SU-DHL-6 (cell line): ENCODE measurements around the gene XRCC6.
"Not testable (repeated sequence)": the region's sequence is repeated elsewhere in the genome, so short reads cannot be mapped to it uniquely, and the experiment has no call there.

Experiments used
- H2AFZ ChIP-seq: fragments of 200-600 bp; sonication (generic); 2 replicates; pipeline ENCODE4 v1.6.1; 2014; ENCODE audit warnings: low read depth, mild to moderate bottlenecking, moderate library complexity, mixed read lengths, antibody characterized with exemption, low read length; ENCODE audit not compliant: severe bottlenecking
- H3F3A ChIP-seq: fragments of 200-600 bp; shearing (Covaris generic); 2 replicates; pipeline ENCODE4 v1.6.0; 2016; ENCODE audit warnings: antibody characterized with exemption, mild to moderate bottlenecking; ENCODE audit not compliant: insufficient read depth
- H3K27ac ChIP-seq: fragments of 200-600 bp; sonication (generic); 2 replicates; pipeline ENCODE4 v1.5.1; 2016; ENCODE audit warnings: low read depth, mild to moderate bottlenecking, low read length, moderate library complexity, mixed read lengths
- H3K27me3 ChIP-seq: fragments of 200-600 bp; sonication (generic), shearing (Covaris generic); 2 replicates; pipeline ENCODE4 v1.6.0; 2014; ENCODE audit warnings: mild to moderate bottlenecking, low read length
- H3K36me3 ChIP-seq: fragments of 200-600 bp; sonication (generic); 2 replicates; pipeline ENCODE4 v1.6.1; 2014; ENCODE audit warnings: mild to moderate bottlenecking, low read length, mixed read lengths
- H3K4me2 ChIP-seq: fragments of 300-600, 200-600 bp; shearing (Covaris generic), sonication (generic); 2 replicates; pipeline ENCODE4 v1.6.0; 2014; ENCODE audit warnings: low read length, low read depth, mild to moderate bottlenecking; ENCODE audit not compliant: poor library complexity, severe bottlenecking
- H3K4me3 ChIP-seq: fragments of 200-600 bp; sonication (generic); 2 replicates; pipeline ENCODE4 v1.5.1; 2014; ENCODE audit warnings: antibody characterized with exemption, low read length, mild to moderate bottlenecking, mixed read lengths; ENCODE audit not compliant: insufficient read depth, poor library complexity, severe bottlenecking
- H3K79me2 ChIP-seq: fragments of 200-600 bp; sonication (generic); 2 replicates; pipeline ENCODE4 v1.6.1; 2014; ENCODE audit warnings: mild to moderate bottlenecking, low read length, moderate library complexity; ENCODE audit not compliant: insufficient read depth
- H3K9ac ChIP-seq: fragments of 200-600 bp; sonication (generic); 2 replicates; pipeline ENCODE4 v1.7.0; 2014; ENCODE audit warnings: mild to moderate bottlenecking, low read length
- H3K9me2 ChIP-seq: fragments of 200-600 bp; sonication (generic); replicated peaks from 2 replicates; pipeline ENCODE4 v1.6.1; 2014; ENCODE audit warnings: low read length; ENCODE audit not compliant: insufficient read depth
- H3K9me3 ChIP-seq: fragments of 200-600 bp; sonication (generic); 2 replicates; pipeline ENCODE4 v1.6.1; 2014; ENCODE audit warnings: low read length, mixed read lengths; ENCODE audit not compliant: insufficient read depth
- H4K20me1 ChIP-seq: fragments of 200-600 bp; sonication (generic); 2 replicates; pipeline ENCODE4 v1.6.1; 2014; ENCODE audit warnings: low read depth, mild to moderate bottlenecking, antibody characterized with exemption, low read length, moderate library complexity, mixed read lengths
- CTCF ChIP-seq: fragments of 200-600 bp; sonication (generic); IDR thresholded peaks from one replicate; pipeline ENCODE4 v1.5.1; 2017; ENCODE audit warnings: antibody characterized with exemption, mild to moderate bottlenecking, low read length, moderate library complexity; ENCODE audit not compliant: insufficient read depth, poor library complexity, severe bottlenecking
- EZH2phosphoT487 ChIP-seq: fragments of 200-600 bp; sonication (generic), shearing (Covaris generic); conservative IDR thresholded peaks from 2 replicates; pipeline ENCODE4 v1.6.1; 2018; ENCODE audit warnings: mild to moderate bottlenecking, antibody characterized with exemption, low read length, moderate library complexity, mixed read lengths

Gene XRCC6

GRCh38 chr22:41664490-41664889, 43.4 kb downstream of the XRCC6 start:
- no peak overlapping the region for H3K4me3 ChIP-seq
- no peak overlapping the region for H3K27ac ChIP-seq
- H3K79me2 ChIP-seq: no peaks in the 10 kb centered on the region
- H3F3A ChIP-seq: peaks cover 44% of the 10 kb centered on the region
- no peak overlapping the region for H3K4me2 ChIP-seq
- no peak overlapping the region for H2AFZ ChIP-seq
- TF ChIP-seq EZH2phosphoT487 (no peak), CTCF (no peak)
- no peaks in the 10 kb centered on the region for H3K9me2 ChIP-seq
- H3K9ac ChIP-seq: no peak overlapping the region
- H3K27me3 ChIP-seq: no peaks in the 10 kb centered on the region
- peaks cover 27% of the 10 kb centered on the region for H3K36me3 ChIP-seq
- H3K9me3 ChIP-seq: no peaks in the 10 kb centered on the region
- no peaks in the 10 kb centered on the region for H4K20me1 ChIP-seq

GRCh38 chr22:41664951-41665350, 43.9 kb downstream of the XRCC6 start:
- Histone ChIP-seq H3K9ac (no peak overlapping the region), H3K4me3 (no peak overlapping the region), H3K4me2 (no peak overlapping the region), H3F3A (peaks cover 44% of the 10 kb centered on the region), H3K9me2 (no peaks in the 10 kb centered on the region), H3K9me3 (no peaks in the 10 kb centered on the region), H2AFZ (no peak overlapping the region), H3K79me2 (no peaks in the 10 kb centered on the region), H4K20me1 (no peaks in the 10 kb centered on the region), H3K27me3 (no peaks in the 10 kb centered on the region), H3K27ac (no peak overlapping the region), H3K36me3 (peaks cover 26% of the 10 kb centered on the region)
- TF ChIP-seq CTCF (no peak), EZH2phosphoT487 (no peak)

- Histone ChIP-seq H3K27ac (no peak overlapping the region), H3F3A (peaks cover 34% of the 10 kb centered on the region), H3K4me2 (no peak overlapping the region), H3K4me3 (no peak overlapping the region), H2AFZ (no peak overlapping the region), H3K79me2 (peaks cover 7% of the 10 kb centered on the region; the same call in 1 of the 2 replicates), H3K9me3 (no peaks in the 10 kb centered on the region), H4K20me1 (no peaks in the 10 kb centered on the region), H3K9ac (no peak overlapping the region), H3K9me2 (no peaks in the 10 kb centered on the region), H3K27me3 (no peaks in the 10 kb centered on the region), H3K36me3 (no peaks in the 10 kb centered on the region)
- TF ChIP-seq EZH2phosphoT487: no peak
- TF ChIP-seq CTCF: no peak
These were observed 48.1 kb downstream of the XRCC6 start for GRCh38 chr22:41668971-41669911.

- H4K20me1 ChIP-seq, H3K9ac ChIP-seq, H3K27ac ChIP-seq, H3K4me2 ChIP-seq, H2AFZ ChIP-seq, H3K36me3 ChIP-seq, H3K9me3 ChIP-seq, H3K9me2 ChIP-seq, H3K27me3 ChIP-seq, H3K4me3 ChIP-seq: not testable (repeated sequence)
- Histone ChIP-seq H3F3A (peaks cover 22% of the 10 kb centered on the region), H3K79me2 (peaks cover 11% of the 10 kb centered on the region; the same call in 1 of the 2 replicates)
These were observed 51.0 kb downstream of the XRCC6 start for GRCh38 chr22:41672096-41672495.
